Smooth muscle cell (in vitro differentiated cells): Measurements from ENCODE around the gene LRRC27. TPM values are rescaled to one million over a fixed set of nuclear protein-coding genes. Genes with fewer than 3 reads are reported as not detected.

Experiments
- DNase-seq: peaks from one replicate; lab custom pipeline; 2025; ENCODE audit not compliant: unreplicated experiment; lab: John Stamatoyannopoulos, UW
- H2AFZ ChIP-seq: fragments of 200-600 bp; sonication (generic); 2 replicates; pipeline ENCODE4 v1.6.0; 2016; ENCODE audit warnings: antibody characterized with exemption, low read depth, mild to moderate bottlenecking
- H3F3A ChIP-seq: fragments of 200-600 bp; sonication (generic); 2 replicates; pipeline ENCODE4 v1.6.0; 2017; ENCODE audit warnings: antibody characterized with exemption, low read depth
- H3K27ac ChIP-seq: fragments of 200-600 bp; sonication (generic); 2 replicates; pipeline ENCODE4 v1.5.1; 2016; ENCODE audit warnings: low read depth, mild to moderate bottlenecking
- H3K27me3 ChIP-seq: fragments of 200-600 bp; sonication (generic); 2 replicates; pipeline ENCODE4 v1.6.1; 2016; ENCODE audit warnings: low read depth, mild to moderate bottlenecking
- H3K36me3 ChIP-seq: fragments of 200-600 bp; sonication (generic); 2 replicates; pipeline ENCODE4 v1.5.1; 2016; ENCODE audit warnings: low read depth
- H3K4me1 ChIP-seq: fragments of 200-600 bp; sonication (generic); 2 replicates; pipeline ENCODE4 v1.5.1; 2016; ENCODE audit warnings: low read depth
- H3K4me2 ChIP-seq: fragments of 200-600 bp; sonication (generic); 2 replicates; pipeline ENCODE4 v1.6.0; 2016; ENCODE audit warnings: mild to moderate bottlenecking
- H3K4me3 ChIP-seq: fragments of 200-600 bp; sonication (generic); 2 replicates; pipeline ENCODE4 v1.5.1; 2016; ENCODE audit warnings: mild to moderate bottlenecking
- H3K79me2 ChIP-seq: fragments of 200-600 bp; sonication (generic); 2 replicates; pipeline ENCODE4 v1.6.0; 2016; ENCODE audit warnings: low read depth, mild to moderate bottlenecking
- H3K9ac ChIP-seq: fragments of 200-600 bp; sonication (generic); 2 replicates; pipeline ENCODE4 v1.6.0; 2016; ENCODE audit warnings: low read depth
- H3K9me3 ChIP-seq: fragments of 200-600 bp; sonication (generic); replicated peaks from 2 replicates; pipeline ENCODE4 v1.5.1; 2016; ENCODE audit warnings: low read depth
- H4K20me1 ChIP-seq: fragments of 200-600 bp; sonication (generic); 2 replicates; pipeline ENCODE4 v1.6.0; 2016; ENCODE audit warnings: low read depth
- WGBS: methylation state at CpG from one replicate; pipeline ENCODE4 v1.1.7; 2016; ENCODE audit warnings: low lambda C conversion rate; 5-methylcytosine and 5-hydroxymethylcytosine counted together
- polyA plus RNA-seq: library from polyadenylated mRNA; unstranded; fragments of >200 nt; fragmentation: Nextera tagmentation; extraction: Ambion mirVana; gene quantifications from 2 replicates; pipeline ENCODE4 v1.2.1, GENCODE V29; 2016
- total RNA-seq: library from RNA; depleted of rRNA; stranded (reverse); fragments of >200 nt; gene quantifications from 2 replicates; pipeline ENCODE4 v1.2.3, GENCODE V29; 2014
- TF ChIP-seq, protein P1 (sequence below): fragments of 200-600 bp; sonication (generic); IDR thresholded peaks from 2 replicates; pipeline ENCODE4 v1.5.1; 2017; ENCODE audit warnings: borderline replicate concordance, mild to moderate bottlenecking, antibody characterized with exemption; ENCODE audit not compliant: insufficient read depth, poor library complexity, severe bottlenecking

Gene LRRC27
- total and polyA plus RNA-seq, 2 experiments from 2014 or later, result 7.6 to 11.5 TPM

- no peak for DNase-seq
- Histone ChIP-seq H3K9me3 (no peaks in the 10 kb centered on the region), H4K20me1 (peaks cover 16% of the 10 kb centered on the region), H2AFZ (no peak overlapping the region), H3K27me3 (no peaks in the 10 kb centered on the region), H3K4me1 (peaks cover 14% of the 10 kb centered on the region), H3K4me3 (no peak overlapping the region), H3K4me2 (no peak overlapping the region), H3F3A (peaks cover 10% of the 10 kb centered on the region), H3K27ac (no peak overlapping the region), H3K36me3 (no peaks in the 10 kb centered on the region), H3K79me2 (peaks cover 48% of the 10 kb centered on the region), H3K9ac (no peak overlapping the region)
- 87% methylated on average over 11 of the region's 11 CpGs for WGBS
- TF ChIP-seq, protein P1, sequence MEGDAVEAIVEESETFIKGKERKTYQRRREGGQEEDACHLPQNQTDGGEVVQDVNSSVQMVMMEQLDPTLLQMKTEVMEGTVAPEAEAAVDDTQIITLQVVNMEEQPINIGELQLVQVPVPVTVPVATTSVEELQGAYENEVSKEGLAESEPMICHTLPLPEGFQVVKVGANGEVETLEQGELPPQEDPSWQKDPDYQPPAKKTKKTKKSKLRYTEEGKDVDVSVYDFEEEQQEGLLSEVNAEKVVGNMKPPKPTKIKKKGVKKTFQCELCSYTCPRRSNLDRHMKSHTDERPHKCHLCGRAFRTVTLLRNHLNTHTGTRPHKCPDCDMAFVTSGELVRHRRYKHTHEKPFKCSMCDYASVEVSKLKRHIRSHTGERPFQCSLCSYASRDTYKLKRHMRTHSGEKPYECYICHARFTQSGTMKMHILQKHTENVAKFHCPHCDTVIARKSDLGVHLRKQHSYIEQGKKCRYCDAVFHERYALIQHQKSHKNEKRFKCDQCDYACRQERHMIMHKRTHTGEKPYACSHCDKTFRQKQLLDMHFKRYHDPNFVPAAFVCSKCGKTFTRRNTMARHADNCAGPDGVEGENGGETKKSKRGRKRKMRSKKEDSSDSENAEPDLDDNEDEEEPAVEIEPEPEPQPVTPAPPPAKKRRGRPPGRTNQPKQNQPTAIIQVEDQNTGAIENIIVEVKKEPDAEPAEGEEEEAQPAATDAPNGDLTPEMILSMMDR, result no peak
Observed at GRCh38 chr10:132326344-132326889, 5.6 kb upstream of the LRRC27 start.

- Histone ChIP-seq H3K4me3 (no peak overlapping the region), H3K27ac (no peak overlapping the region), H3K4me1 (peaks cover 14% of the 10 kb centered on the region), H3K27me3 (no peaks in the 10 kb centered on the region), H3K4me2 (no peak overlapping the region), H3K9ac (no peak overlapping the region), H3K79me2 (peaks cover 50% of the 10 kb centered on the region), H4K20me1 (peaks cover 16% of the 10 kb centered on the region), H3F3A (peaks cover 10% of the 10 kb centered on the region), H3K36me3 (no peaks in the 10 kb centered on the region), H3K9me3 (no peaks in the 10 kb centered on the region), H2AFZ (no peak overlapping the region)
- WGBS, result 90% methylated on average over 4 of the region's 4 CpGs
- TF ChIP-seq, protein P1, result no peak
- DNase-seq, result no peak
Observed at GRCh38 chr10:132326925-132327324, 5.1 kb upstream of the LRRC27 start.

DNA sequence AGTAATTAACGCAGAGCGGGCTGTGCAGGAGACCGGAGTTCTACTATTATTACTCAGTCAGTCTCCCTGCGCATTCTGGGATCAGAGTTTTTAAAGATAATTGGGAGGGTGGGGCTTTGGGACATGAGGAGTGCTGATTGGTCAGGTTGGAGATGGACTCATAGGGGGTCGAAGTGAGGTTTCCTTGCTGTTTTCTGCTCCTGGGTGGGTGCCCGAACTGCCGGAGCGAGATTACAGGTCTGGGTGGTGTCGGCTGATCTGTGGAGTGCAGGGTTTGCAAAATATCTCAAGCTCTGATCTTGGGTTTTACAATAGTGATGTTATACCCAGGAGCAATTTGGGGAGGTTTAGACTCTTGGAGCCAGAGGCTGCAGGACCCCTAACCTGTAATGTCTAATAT lies 3.9 kb upstream of the LRRC27 start:
- H3K4me3 ChIP-seq, result no peak overlapping the region
- DNase-seq, result no peak

DNA sequence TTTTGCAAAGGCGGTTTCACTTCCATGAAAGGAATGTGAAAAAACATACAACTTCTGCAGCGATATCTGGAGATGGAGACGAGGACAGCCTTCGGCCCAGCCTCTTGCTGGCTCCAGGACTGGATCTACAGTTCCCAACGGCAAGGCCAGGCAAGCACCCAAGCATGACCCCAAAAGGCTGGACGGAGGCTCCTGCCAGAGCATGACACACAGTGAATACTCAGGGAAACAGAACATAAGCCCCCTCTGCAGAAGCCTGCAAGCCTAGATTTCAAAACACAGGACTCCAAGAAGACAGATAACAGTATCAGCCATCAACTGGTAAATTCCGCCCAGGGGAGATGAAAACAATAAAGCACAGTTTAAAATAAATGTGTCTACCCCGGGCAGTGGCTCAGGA lies 3.3 kb upstream of the LRRC27 start:
- Histone ChIP-seq H3K9me3 (no peaks in the 10 kb centered on the region), H3K79me2 (peaks cover 50% of the 10 kb centered on the region), H2AFZ (no peak overlapping the region), H3K4me3 (no peak overlapping the region), H3K9ac (no peak overlapping the region), H3K36me3 (no peaks in the 10 kb centered on the region), H3K27ac (peak overlapping the region; percentile 70), H3K27me3 (no peaks in the 10 kb centered on the region), H3K4me1 (peaks cover 24% of the 10 kb centered on the region), H3F3A (peaks cover 10% of the 10 kb centered on the region), H3K4me2 (peak overlapping the region; percentile 91), H4K20me1 (peaks cover 16% of the 10 kb centered on the region)
- TF ChIP-seq, protein P1, result no peak
- no peak for DNase-seq
- 53% methylated on average over 8 of the region's 8 CpGs for WGBS

More for the DNA sequence above, 3.9 kb upstream of the LRRC27 start:
- no peaks in the 10 kb centered on the region for H3K9me3 ChIP-seq
- H3F3A ChIP-seq, result peaks cover 10% of the 10 kb centered on the region
- no peaks in the 10 kb centered on the region for H3K27me3 ChIP-seq
- H3K36me3 ChIP-seq, result no peaks in the 10 kb centered on the region
- H3K79me2 ChIP-seq, result peaks cover 50% of the 10 kb centered on the region
- H3K27ac ChIP-seq, result no peak overlapping the region
- TF ChIP-seq, protein P1, result no peak
- peaks cover 16% of the 10 kb centered on the region for H4K20me1 ChIP-seq
- no peak overlapping the region for H3K4me2 ChIP-seq
- WGBS, result 93% methylated on average over 9 of the region's 9 CpGs
- no peak overlapping the region for H2AFZ ChIP-seq
- peaks cover 23% of the 10 kb centered on the region for H3K4me1 ChIP-seq
- H3K9ac ChIP-seq, result no peak overlapping the region
